Measurements from ENCODE around the gene SREBF1. TPM values are rescaled to one million over a fixed set of nuclear protein-coding genes. Genes with fewer than 3 reads are reported as not detected.

SREBF1 gene
- total RNA-seq, result 100 to 1,000 TPM; 218 to 229 TPM

- DNase-seq, result peak; percentile 84
- POLR2A ChIA-PET, result interaction anchor here (0.7 to 11.5 kb wide), 17 partner anchors 14 to 164 kb away, joined by 3 to 327 read pairs (median 6); partner anchors contain the start of genes DRC3 and TOM1L2
- Mint-ChIP-seq H3K27ac (peak within 1 kb of the TSS; percentile 94), H3K4me1 (peaks cover 67% of the 10 kb centered on the region), H3K4me3 (peak within 1 kb of the TSS; percentile 92), H3K36me3 (peaks cover 18% of the 10 kb centered on the region), H3K9me3 (no peaks in the 10 kb centered on the region), H3K27me3 (no peaks in the 10 kb centered on the region)
- peak; percentile 20 for ATAC-seq (ENCODE audit: low read depth)
These were observed at the start of gene SREBF1 for GRCh38 chr17:17836818-17837379. Gene SREBF1, minus strand, starts transcription at chr17:17836986. Its CDS starts 169 bp downstream, at chr17:17836817.

- Mint-ChIP-seq H3K27ac (no peak overlapping the region), H3K27me3 (no peaks in the 10 kb centered on the region), H3K36me3 (no peaks in the 10 kb centered on the region), H3K4me3 (no peak overlapping the region), H3K9me3 (no peaks in the 10 kb centered on the region), H3K4me1 (peaks cover 4% of the 10 kb centered on the region)
- no peak for ATAC-seq (ENCODE audit: low read depth)
- POLR2A ChIA-PET, result no interaction called here
- no peak for DNase-seq
These were observed 49.4 kb upstream of the SREBF1 start for GRCh38 chr17:17886226-17886625.

GRCh38 chr17:17884391-17885357 lies 47.9 kb upstream of the SREBF1 start:
- Mint-ChIP-seq H3K27ac (no peak overlapping the region), H3K27me3 (no peaks in the 10 kb centered on the region), H3K4me3 (no peak overlapping the region), H3K36me3 (peaks cover 2% of the 10 kb centered on the region), H3K9me3 (no peaks in the 10 kb centered on the region), H3K4me1 (peaks cover 2% of the 10 kb centered on the region)
- DNase-seq, result no peak
- POLR2A ChIA-PET, result interaction anchor here (0.5 to 1.0 kb wide), 2 partner anchors 84 to 146 kb away, joined by 4 to 5 read pairs; no protein-coding TSS in a partner anchor
- ATAC-seq (ENCODE audit: low read depth), result no peak

GRCh38 chr17:17883801-17884200 lies 47.0 kb upstream of the SREBF1 start:
- no peak for ATAC-seq (ENCODE audit: low read depth)
- POLR2A ChIA-PET, result interaction anchor here (0.5 to 1.0 kb wide), 2 partner anchors 85 to 146 kb away, joined by 4 to 5 read pairs; no protein-coding TSS in a partner anchor
- no peaks in the 10 kb centered on the region for H3K27me3 Mint-ChIP-seq

GRCh38 chr17:17882082-17882581 lies 45.3 kb upstream of the SREBF1 start:
- no peaks in the 10 kb centered on the region for H3K27me3 Mint-ChIP-seq
- DNase-seq (no peak), ATAC-seq (ENCODE audit: low read depth) (no peak)
- H3K4me3 Mint-ChIP-seq, result no peak overlapping the region
- H3K27ac Mint-ChIP-seq, result no peak overlapping the region
- peaks cover 2% of the 10 kb centered on the region for H3K4me1 Mint-ChIP-seq
- POLR2A ChIA-PET, result no interaction called here
- no peaks in the 10 kb centered on the region for H3K9me3 Mint-ChIP-seq
- peaks cover 2% of the 10 kb centered on the region for H3K36me3 Mint-ChIP-seq

More at GRCh38 chr17:17883801-17884200, 47.0 kb upstream of the SREBF1 start:
- no peaks in the 10 kb centered on the region for H3K9me3 Mint-ChIP-seq
- H3K36me3 Mint-ChIP-seq, result peaks cover 2% of the 10 kb centered on the region
- H3K27ac Mint-ChIP-seq, result no peak overlapping the region
- no peak for DNase-seq
- peaks cover 2% of the 10 kb centered on the region for H3K4me1 Mint-ChIP-seq
- H3K4me3 Mint-ChIP-seq, result no peak overlapping the region

GRCh38 chr17:17880577-17881196 lies 43.9 kb upstream of the SREBF1 start:
- DNase-seq, result no peak
- Mint-ChIP-seq H3K27ac (no peak overlapping the region), H3K4me3 (no peak overlapping the region), H3K27me3 (no peaks in the 10 kb centered on the region), H3K9me3 (no peaks in the 10 kb centered on the region), H3K4me1 (peaks cover 2% of the 10 kb centered on the region), H3K36me3 (peaks cover 5% of the 10 kb centered on the region)
- no peak for ATAC-seq (ENCODE audit: low read depth)
- POLR2A ChIA-PET, result no interaction called here

GRCh38 chr17:17877529-17878358 lies 41.0 kb upstream of the SREBF1 start:
- no peak overlapping the region for H3K27ac Mint-ChIP-seq
- peaks cover 2% of the 10 kb centered on the region for H3K4me1 Mint-ChIP-seq
- POLR2A ChIA-PET, result no interaction called here

GRCh38 chr17:17876959-17877528 lies 40.3 kb upstream of the SREBF1 start:
- ATAC-seq (ENCODE audit: low read depth) (no peak), DNase-seq (no peak)
- Mint-ChIP-seq H3K4me3 (no peak overlapping the region), H3K4me1 (peaks cover 2% of the 10 kb centered on the region), H3K9me3 (no peaks in the 10 kb centered on the region), H3K27ac (no peak overlapping the region), H3K27me3 (no peaks in the 10 kb centered on the region), H3K36me3 (peaks cover 5% of the 10 kb centered on the region)
- POLR2A ChIA-PET, result no interaction called here

More at GRCh38 chr17:17877529-17878358, 41.0 kb upstream of the SREBF1 start:
- Mint-ChIP-seq H3K36me3 (peaks cover 5% of the 10 kb centered on the region), H3K27me3 (no peaks in the 10 kb centered on the region), H3K4me3 (no peak overlapping the region), H3K9me3 (no peaks in the 10 kb centered on the region)
- DNase-seq (no peak), ATAC-seq (ENCODE audit: low read depth) (no peak)

- POLR2A ChIA-PET, result no interaction called here
These were observed 37.7 kb upstream of the SREBF1 start for GRCh38 chr17:17874478-17874877.

GRCh38 chr17:17873450-17873991 lies 36.7 kb upstream of the SREBF1 start:
- DNase-seq, result no peak
- Mint-ChIP-seq H3K27ac (no peak overlapping the region), H3K4me3 (no peak overlapping the region), H3K36me3 (peaks cover 3% of the 10 kb centered on the region), H3K4me1 (no peaks in the 10 kb centered on the region), H3K27me3 (no peaks in the 10 kb centered on the region), H3K9me3 (no peaks in the 10 kb centered on the region)
- POLR2A ChIA-PET, result no interaction called here
- no peak for ATAC-seq (ENCODE audit: low read depth)

More at GRCh38 chr17:17874478-17874877, 37.7 kb upstream of the SREBF1 start:
- no peaks in the 10 kb centered on the region for H3K27me3 Mint-ChIP-seq
- H3K4me1 Mint-ChIP-seq, result no peaks in the 10 kb centered on the region
- H3K27ac Mint-ChIP-seq, result no peak overlapping the region
- no peak overlapping the region for H3K4me3 Mint-ChIP-seq
- ATAC-seq (ENCODE audit: low read depth) (no peak), DNase-seq (no peak)
- H3K36me3 Mint-ChIP-seq, result peaks cover 3% of the 10 kb centered on the region
- no peaks in the 10 kb centered on the region for H3K9me3 Mint-ChIP-seq

- H3K9me3 Mint-ChIP-seq, result no peaks in the 10 kb centered on the region
- no peak overlapping the region for H3K4me3 Mint-ChIP-seq
- no peaks in the 10 kb centered on the region for H3K4me1 Mint-ChIP-seq
- H3K27me3 Mint-ChIP-seq, result no peaks in the 10 kb centered on the region
- H3K36me3 Mint-ChIP-seq, result peaks cover 3% of the 10 kb centered on the region
- POLR2A ChIA-PET, result no interaction called here
- ATAC-seq (ENCODE audit: low read depth), result no peak
- H3K27ac Mint-ChIP-seq, result no peak overlapping the region
- no peak for DNase-seq
These were observed 36.0 kb upstream of the SREBF1 start for GRCh38 chr17:17872547-17873345.

Measured in activated naive CD8-positive, alpha-beta T cell treated with anti-CD3 and anti-CD28 coated beads, Interleukin-2, amount 10 ng/mL, durations not matched to agents 7 days and 5 days (primary cell).